Activated CD8-positive, alpha-beta T cell treated with anti-CD3 and anti-CD28 coated beads for 36 hours (primary cell): Measurements from ENCODE around the gene PAM16. TPM values are rescaled to one million over a fixed set of nuclear protein-coding genes. Genes with fewer than 3 reads are reported as not detected.
"Not testable (repeated sequence)": the region's sequence is repeated elsewhere in the genome, so short reads cannot be mapped to it uniquely, and the experiment has no call there.

Experiments used
- ATAC-seq: fragments of 200-7000 bp; cut with Tn5 transposase; one replicate; pipeline ENCODE4 v1.10.0; 2021; ENCODE audit warnings: mild to moderate bottlenecking, moderate library complexity
- CTCF ChIA-PET: fragments of 350-600 bp; sonication (Branson Sonifier 250); formaldehyde crosslinking; loops from one replicate; lab custom pipeline; 2021; ENCODE audit warnings: antibody characterized with exemption; lab: Charles Lee
- POLR2A ChIA-PET: fragments of 350-600 bp; sonication (Branson Sonifier 250); formaldehyde crosslinking; loops from one replicate; lab custom pipeline; 2021; ENCODE audit warnings: antibody characterized with exemption; lab: Charles Lee
- DNase-seq: peaks from one replicate; pipeline ENCODE4 v3.0.0-alpha.2; 2020
- H3K27ac Mint-ChIP-seq: one replicate; pipeline ENCODE4 v1.8.0; 2021; ENCODE audit warnings: mild to moderate bottlenecking, mixed read lengths
- H3K27me3 Mint-ChIP-seq: one replicate; pipeline ENCODE4 v1.8.0; 2021; ENCODE audit warnings: mixed read lengths
- H3K36me3 Mint-ChIP-seq: one replicate; pipeline ENCODE4 v1.8.0; 2021; ENCODE audit warnings: low read depth, mixed read lengths
- H3K4me1 Mint-ChIP-seq: one replicate; pipeline ENCODE4 v1.8.0; 2021; ENCODE audit warnings: low read depth, mixed read lengths
- H3K4me3 Mint-ChIP-seq: one replicate; pipeline ENCODE4 v1.8.0; 2021; ENCODE audit warnings: mild to moderate bottlenecking, moderate library complexity, mixed read lengths
- H3K9me3 Mint-ChIP-seq: one replicate; pipeline ENCODE4 v1.8.0; 2021; ENCODE audit warnings: mixed read lengths
- intact Hi-C: fragments of 100-400 bp; cut with micrococcal nuclease; formaldehyde crosslinking; loops from one replicate; pipeline ENCODE4 v1.10.0; 2022
- total RNA-seq, 2 experiments: library from RNA; stranded (reverse); gene quantifications; one replicate each; pipeline ENCODE4 v1.2.3, GENCODE V29; 2021
- TF ChIP-seq, protein P1 (sequence below): fragments of 200-600 bp; IDR thresholded peaks from one replicate; pipeline ENCODE4 v1.8.0; 2022; ENCODE audit warnings: antibody characterized with exemption, mild to moderate bottlenecking

Gene PAM16
- 10 to 100 TPM; 65.9 to 70.1 TPM for total RNA-seq

DNA sequence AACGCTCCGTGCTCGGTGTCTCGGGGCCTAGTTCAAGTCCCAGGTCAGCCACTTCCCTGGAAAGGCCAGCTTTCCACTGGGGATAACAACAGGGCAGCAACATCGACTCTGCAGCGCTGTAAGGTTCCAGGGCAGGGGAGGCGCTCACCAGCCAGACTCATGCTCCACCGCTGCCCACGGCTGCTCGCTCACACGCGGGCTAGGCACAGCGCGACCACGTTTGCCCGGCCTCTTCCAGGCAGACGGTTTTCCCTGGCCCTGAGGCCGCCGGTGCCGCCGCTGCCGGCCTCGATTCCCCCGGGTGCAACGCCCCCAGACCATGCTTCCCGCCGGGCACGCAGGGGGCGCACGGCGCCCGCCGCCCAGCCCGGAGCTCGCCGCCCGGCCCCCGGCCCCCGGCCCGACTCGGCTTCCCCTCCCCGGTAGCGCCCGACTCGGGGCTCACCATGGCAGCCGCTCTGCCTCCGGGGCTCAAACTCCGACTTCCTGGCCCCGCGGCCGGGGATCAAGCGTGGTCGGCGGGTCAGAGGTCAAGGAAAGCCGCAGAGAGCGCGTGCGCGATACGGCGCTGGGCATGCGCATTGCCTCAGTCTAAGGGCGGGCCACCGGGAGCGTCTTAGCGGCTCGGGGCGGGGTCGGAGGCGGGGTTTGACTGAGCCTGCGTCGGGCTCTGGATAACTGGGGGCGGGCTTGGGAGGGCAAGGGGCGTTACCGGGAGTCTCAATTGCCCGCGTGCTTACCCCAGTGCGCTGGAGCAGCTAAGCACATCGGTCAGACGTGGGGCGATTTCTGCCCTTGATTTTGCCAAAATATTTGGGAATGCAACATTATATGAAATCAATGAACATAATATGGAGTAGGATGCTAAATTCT, at the start of gene PAM16:
Gene PAM16, minus strand, starts transcription at position 535 of the 873 bp plus-strand sequence. Its CDS starts 87 bp downstream, at position 448.
- CTCF ChIA-PET, result interaction anchor here (0.8 to 3.8 kb wide), 10 partner anchors 8 to 97 kb away, joined by 3 to 20 read pairs (median 4); partner anchors contain the start of gene TFAP4
- intact Hi-C loops, result loop anchor here (10.0 kb wide), 1 partner anchor 64 kb away; the partner anchor contains the start of gene CORO7
- Mint-ChIP-seq H3K27me3 (no peaks in the 10 kb centered on the region), H3K4me1 (peaks cover 29% of the 10 kb centered on the region), H3K4me3 (peak within 1 kb of the TSS; percentile 96), H3K27ac (peak within 1 kb of the TSS; percentile 95), H3K9me3 (no peaks in the 10 kb centered on the region), H3K36me3 (peaks cover 4% of the 10 kb centered on the region)
- POLR2A ChIA-PET, result interaction anchor here (0.7 to 2.5 kb wide), 17 partner anchors 8 to 97 kb away, joined by 3 to 10 read pairs (median 4); partner anchors contain the start of genes TFAP4 and VASN
- TF ChIP-seq, protein P1, sequence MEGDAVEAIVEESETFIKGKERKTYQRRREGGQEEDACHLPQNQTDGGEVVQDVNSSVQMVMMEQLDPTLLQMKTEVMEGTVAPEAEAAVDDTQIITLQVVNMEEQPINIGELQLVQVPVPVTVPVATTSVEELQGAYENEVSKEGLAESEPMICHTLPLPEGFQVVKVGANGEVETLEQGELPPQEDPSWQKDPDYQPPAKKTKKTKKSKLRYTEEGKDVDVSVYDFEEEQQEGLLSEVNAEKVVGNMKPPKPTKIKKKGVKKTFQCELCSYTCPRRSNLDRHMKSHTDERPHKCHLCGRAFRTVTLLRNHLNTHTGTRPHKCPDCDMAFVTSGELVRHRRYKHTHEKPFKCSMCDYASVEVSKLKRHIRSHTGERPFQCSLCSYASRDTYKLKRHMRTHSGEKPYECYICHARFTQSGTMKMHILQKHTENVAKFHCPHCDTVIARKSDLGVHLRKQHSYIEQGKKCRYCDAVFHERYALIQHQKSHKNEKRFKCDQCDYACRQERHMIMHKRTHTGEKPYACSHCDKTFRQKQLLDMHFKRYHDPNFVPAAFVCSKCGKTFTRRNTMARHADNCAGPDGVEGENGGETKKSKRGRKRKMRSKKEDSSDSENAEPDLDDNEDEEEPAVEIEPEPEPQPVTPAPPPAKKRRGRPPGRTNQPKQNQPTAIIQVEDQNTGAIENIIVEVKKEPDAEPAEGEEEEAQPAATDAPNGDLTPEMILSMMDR, result no peak
- peak; percentile 99 for DNase-seq
- peak; percentile 95 for ATAC-seq

DNA sequence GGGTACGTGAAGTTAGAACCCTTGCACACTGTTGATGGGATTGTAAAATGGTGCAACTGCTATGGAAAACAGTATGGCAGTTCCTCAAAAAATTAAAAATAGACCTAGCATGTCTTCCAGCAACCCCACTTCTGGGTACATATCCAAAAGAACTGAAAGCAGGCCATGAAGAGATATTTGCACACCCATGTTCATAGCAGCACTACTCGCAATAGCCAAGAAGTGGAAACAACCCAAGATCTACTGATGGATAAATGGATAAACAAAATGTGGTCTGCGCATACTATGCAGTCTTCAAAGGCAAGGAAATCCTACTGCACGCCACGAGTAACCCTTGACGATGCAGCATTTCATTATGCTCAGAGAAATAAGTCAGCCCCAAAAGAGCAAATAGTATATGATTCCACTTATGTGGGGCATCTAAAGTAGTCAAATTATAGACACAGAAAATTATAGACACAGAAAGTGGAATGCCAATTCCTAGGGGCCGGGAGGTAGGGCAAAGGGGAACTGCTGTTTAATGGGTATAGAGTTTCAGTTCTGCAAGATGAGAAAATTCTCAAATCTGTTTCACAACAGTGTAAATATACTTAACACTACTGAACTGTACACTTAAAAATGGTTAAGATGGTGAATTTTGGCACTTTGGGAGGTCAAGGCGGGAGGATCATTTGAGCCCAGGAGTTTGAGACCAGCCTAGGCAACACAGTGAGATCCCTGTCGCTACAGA, 48.0 kb upstream of the PAM16 start:
- Mint-ChIP-seq H3K27me3 (no peaks in the 10 kb centered on the region), H3K36me3 (peaks cover 18% of the 10 kb centered on the region), H3K9me3 (no peaks in the 10 kb centered on the region), H3K4me1 (peaks cover 2% of the 10 kb centered on the region), H3K4me3 (no peak overlapping the region), H3K27ac (no peak overlapping the region)
- DNase-seq (no peak), ATAC-seq (no peak)
- ChIA-PET POLR2A (interaction anchor here (0.8 kb wide), 1 partner anchor 49 kb away, joined by 4 read pairs; no protein-coding TSS in a partner anchor), CTCF (interaction anchor here (1.1 to 6.5 kb wide), 4 partner anchors 16 to 109 kb away, joined by 3 to 87 read pairs (median 6); partner anchors contain the start of genes CORO7 and VASN)
- intact Hi-C loops, result no loop called here
- TF ChIP-seq, protein P1, result no peak

DNA sequence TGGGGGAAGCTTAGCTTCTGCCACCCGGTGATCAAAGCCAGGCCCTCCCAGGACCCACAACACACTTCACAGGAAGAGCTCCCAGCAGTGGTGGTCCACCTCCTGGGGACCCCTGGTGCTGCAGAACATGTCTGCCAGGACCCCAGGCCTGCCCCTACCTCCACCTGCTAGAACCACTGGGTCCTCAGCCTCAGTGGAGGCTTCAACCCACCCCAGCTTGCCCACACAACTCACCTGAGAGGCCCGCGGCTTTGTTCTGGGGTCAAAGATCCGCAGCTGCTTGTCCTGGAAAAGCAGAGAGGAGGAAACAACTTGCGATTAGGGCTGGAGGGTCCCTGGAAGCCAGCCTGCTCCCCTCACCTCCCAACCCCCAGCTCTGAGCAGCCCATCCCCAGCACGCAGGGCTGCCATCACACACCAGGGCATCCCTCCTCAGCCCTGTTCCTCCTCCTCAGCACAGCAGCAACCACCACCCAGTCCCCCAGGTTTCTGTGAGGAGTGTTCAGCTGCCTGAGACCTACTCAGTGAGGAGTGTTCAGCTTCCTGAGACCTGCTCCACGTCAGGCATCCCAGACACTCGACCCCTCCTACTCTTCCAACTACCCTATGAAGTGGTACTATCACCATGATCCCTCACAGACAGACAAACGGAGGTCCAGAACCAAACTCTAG, 44.1 kb upstream of the PAM16 start:
- intact Hi-C loops, result no loop called here
- no peaks in the 10 kb centered on the region for H3K9me3 Mint-ChIP-seq
- no peaks in the 10 kb centered on the region for H3K27me3 Mint-ChIP-seq
- DNase-seq, result no peak
- H3K4me3 Mint-ChIP-seq, result no peak overlapping the region
- peaks cover 5% of the 10 kb centered on the region for H3K4me1 Mint-ChIP-seq
- CTCF ChIA-PET, result interaction anchor here (8.6 kb wide), 1 partner anchor 8 kb away, joined by 65 read pairs; no protein-coding TSS in a partner anchor
- H3K36me3 Mint-ChIP-seq, result peaks cover 10% of the 10 kb centered on the region
- POLR2A ChIA-PET, result interaction anchor here (1.4 kb wide), 1 partner anchor 15 kb away, joined by 6 read pairs; no protein-coding TSS in a partner anchor
- TF ChIP-seq, protein P1, result no peak
- H3K27ac Mint-ChIP-seq, result no peak overlapping the region
- ATAC-seq, result no peak

DNA sequence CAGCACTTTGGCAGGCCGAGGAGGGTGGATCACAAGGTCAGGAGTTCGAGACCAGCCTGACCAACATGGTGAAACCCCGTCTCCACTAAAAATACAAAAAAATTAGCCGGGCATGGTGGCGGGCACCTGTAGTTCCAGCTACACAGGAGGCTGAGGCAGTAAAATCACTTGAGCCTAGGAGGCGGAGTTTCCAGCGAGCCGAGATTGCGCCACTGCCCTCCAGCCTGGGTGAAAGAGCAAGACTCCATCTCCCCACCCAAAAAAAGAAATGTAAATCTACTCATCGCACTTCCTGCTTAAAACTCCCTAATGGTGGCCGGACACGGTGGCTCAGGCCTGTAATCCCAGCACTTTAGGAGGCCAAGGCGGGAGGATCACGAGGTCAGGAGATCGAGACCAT, 42.7 kb upstream of the PAM16 start:
- DNase-seq, H3K27ac Mint-ChIP-seq, H3K9me3 Mint-ChIP-seq, H3K27me3 Mint-ChIP-seq, ATAC-seq, H3K4me1 Mint-ChIP-seq, H3K4me3 Mint-ChIP-seq, intact Hi-C loops: not testable (repeated sequence)
- POLR2A ChIA-PET, result interaction anchor here (0.6 kb wide), 1 partner anchor 104 kb away, joined by 3 read pairs; no protein-coding TSS in a partner anchor
- CTCF ChIA-PET, result interaction anchor here (1.1 to 8.6 kb wide), 2 partner anchors 10 to 16 kb away, joined by 3 to 65 read pairs; no protein-coding TSS in a partner anchor
- peaks cover 11% of the 10 kb centered on the region for H3K36me3 Mint-ChIP-seq
